WTC11 (cell line): ENCODE results near the gene GIPC1.

Experiments used
- CTCF ChIP-seq: fragments of 200-600 bp; IDR thresholded peaks from 2 replicates; pipeline ENCODE4 v1.8.0; 2022; ENCODE audit warnings: antibody characterized with exemption
- E2F1 ChIP-seq: sonication (generic); formaldehyde crosslinking; IDR thresholded peaks from 2 replicates; pipeline ENCODE4 v1.8.0; 2022; ENCODE audit warnings: mild to moderate bottlenecking, missing genetic modification reagents
- ETV6 ChIP-seq: sonication (generic); formaldehyde crosslinking; IDR thresholded peaks from 2 replicates; pipeline ENCODE4 v1.8.1; 2022; ENCODE audit warnings: mild to moderate bottlenecking, missing genetic modification reagents
- PRDM15 ChIP-seq: sonication (generic); formaldehyde crosslinking; IDR thresholded peaks from 2 replicates; pipeline ENCODE4 v1.8.0; 2022; ENCODE audit warnings: missing genetic modification reagents
- ZMAT4 ChIP-seq: fragments of 250-450 bp; sonication (Bioruptor Pico); IDR thresholded peaks from 2 replicates; pipeline ENCODE4 v1.9.0; 2021; ENCODE audit warnings: mild to moderate bottlenecking
- ZNF232 ChIP-seq: sonication (generic); formaldehyde crosslinking; IDR thresholded peaks from 2 replicates; pipeline ENCODE4 v1.8.0; 2022; ENCODE audit warnings: mild to moderate bottlenecking, missing genetic modification reagents
- TF ChIP-seq, protein P1 (sequence below): sonication (generic); formaldehyde crosslinking; IDR thresholded peaks from 2 replicates; pipeline ENCODE4 v1.8.1; 2023; ENCODE audit warnings: mild to moderate bottlenecking, missing genetic modification reagents, moderate library complexity
- TF ChIP-seq, protein P2 (sequence below): sonication (generic); formaldehyde crosslinking; conservative IDR thresholded peaks from 2 replicates; pipeline ENCODE4 v1.8.1; 2023; ENCODE audit warnings: mild to moderate bottlenecking, low read depth, missing genetic modification reagents, moderate library complexity

DNA sequence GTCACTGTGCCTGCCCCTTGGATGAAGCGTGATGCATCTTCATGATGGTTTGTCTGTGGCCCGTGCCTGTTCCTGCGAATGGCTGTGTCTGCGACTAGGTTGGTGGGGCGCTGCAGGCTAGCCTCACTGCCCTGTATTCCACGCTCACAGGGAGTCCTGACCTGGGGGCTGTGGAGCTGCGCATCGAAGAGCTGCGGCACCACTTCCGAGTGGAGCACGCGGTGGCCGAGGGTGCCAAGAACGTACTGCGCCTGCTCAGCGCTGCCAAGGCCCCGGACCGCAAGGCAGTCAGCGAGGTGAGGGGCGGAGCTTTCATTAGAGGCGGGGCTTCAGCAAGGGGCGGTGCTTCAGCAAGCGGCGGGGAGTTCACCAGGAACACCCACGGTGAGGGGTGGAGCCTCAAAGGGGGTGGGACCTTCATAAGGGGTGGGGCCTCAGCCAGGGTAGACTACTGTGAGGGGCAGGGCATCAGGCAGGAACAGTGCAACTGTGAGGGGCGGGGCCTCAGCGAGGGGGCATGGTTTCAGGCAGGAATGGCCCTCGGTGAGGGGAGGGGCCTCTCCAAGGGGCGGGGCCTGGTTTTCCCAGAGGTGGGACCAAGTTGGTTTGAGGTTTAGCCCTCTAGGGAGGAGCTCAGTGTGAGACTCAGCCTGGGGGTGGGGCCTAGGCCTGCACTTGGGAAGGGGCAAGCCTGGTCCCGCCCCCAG lies 45.6 kb downstream of the GIPC1 start:
- TF ChIP-seq, protein P1, sequence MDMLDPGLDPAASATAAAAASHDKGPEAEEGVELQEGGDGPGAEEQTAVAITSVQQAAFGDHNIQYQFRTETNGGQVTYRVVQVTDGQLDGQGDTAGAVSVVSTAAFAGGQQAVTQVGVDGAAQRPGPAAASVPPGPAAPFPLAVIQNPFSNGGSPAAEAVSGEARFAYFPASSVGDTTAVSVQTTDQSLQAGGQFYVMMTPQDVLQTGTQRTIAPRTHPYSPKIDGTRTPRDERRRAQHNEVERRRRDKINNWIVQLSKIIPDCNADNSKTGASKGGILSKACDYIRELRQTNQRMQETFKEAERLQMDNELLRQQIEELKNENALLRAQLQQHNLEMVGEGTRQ (CRISPR knock-in tag), result no peak
- no peak for TF ChIP-seq CTCF
- TF ChIP-seq E2F1 (CRISPR knock-in tag), result no peak
- TF ChIP-seq, protein P2, sequence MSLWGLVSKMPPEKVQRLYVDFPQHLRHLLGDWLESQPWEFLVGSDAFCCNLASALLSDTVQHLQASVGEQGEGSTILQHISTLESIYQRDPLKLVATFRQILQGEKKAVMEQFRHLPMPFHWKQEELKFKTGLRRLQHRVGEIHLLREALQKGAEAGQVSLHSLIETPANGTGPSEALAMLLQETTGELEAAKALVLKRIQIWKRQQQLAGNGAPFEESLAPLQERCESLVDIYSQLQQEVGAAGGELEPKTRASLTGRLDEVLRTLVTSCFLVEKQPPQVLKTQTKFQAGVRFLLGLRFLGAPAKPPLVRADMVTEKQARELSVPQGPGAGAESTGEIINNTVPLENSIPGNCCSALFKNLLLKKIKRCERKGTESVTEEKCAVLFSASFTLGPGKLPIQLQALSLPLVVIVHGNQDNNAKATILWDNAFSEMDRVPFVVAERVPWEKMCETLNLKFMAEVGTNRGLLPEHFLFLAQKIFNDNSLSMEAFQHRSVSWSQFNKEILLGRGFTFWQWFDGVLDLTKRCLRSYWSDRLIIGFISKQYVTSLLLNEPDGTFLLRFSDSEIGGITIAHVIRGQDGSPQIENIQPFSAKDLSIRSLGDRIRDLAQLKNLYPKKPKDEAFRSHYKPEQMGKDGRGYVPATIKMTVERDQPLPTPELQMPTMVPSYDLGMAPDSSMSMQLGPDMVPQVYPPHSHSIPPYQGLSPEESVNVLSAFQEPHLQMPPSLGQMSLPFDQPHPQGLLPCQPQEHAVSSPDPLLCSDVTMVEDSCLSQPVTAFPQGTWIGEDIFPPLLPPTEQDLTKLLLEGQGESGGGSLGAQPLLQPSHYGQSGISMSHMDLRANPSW, result no peak
- no peak for TF ChIP-seq ZMAT4 (CRISPR knock-in tag)
- TF ChIP-seq ZNF232 (CRISPR knock-in tag), result no peak
- no peak for TF ChIP-seq ETV6 (CRISPR knock-in tag)
- no peak for TF ChIP-seq PRDM15 (CRISPR knock-in tag)
